Dedifferentiated amniotic fluid mesenchymal stem cell (primary cell): ENCODE measurements around the gene TNFRSF11A.

Experiments
- DNase-seq: peaks from one replicate; pipeline ENCODE4 v3.0.0-alpha.2; 2016; ENCODE audit errors: extremely low spot score

TNFRSF11A gene

DNA sequence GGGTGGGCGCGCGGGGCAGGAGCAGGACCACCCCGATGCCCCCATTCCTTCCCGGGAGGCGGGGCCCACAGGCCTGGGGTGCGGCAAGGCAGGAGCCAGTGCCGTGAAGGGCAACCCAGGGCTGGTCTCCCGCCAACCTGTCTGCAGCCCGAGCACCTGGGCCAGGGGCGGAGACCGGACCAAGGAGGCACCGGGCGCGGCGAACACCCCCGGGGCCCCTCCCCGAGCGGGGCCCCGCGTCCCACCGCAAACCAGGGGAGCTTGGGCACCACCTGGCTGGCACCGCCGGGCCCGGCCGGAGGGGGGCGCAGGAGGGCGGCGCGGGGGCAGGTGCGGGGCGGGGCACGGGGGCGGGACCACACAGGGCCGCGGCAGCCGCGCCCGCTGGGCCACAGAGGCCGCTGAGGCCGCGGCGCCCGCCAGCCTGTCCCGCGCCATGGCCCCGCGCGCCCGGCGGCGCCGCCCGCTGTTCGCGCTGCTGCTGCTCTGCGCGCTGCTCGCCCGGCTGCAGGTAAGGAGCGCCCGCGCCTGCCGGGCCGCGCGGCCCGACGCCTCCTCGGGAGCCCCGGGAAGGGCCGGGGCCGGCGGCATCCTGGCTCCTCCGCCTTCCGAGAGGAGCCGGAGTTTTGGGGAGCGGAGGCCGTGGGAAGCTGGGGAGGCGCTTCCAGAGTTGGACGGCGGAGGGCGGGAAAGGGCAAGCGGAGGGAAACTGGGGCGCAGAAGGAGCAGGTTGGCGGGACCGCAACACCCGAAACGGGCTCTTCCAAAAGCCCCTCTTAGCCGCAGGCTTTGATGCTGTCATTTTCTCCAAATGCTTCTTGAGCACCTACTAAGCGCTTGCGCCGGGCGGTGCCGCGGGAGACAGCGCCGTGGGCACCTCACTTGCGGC lies at the start of gene TNFRSF11A:
TNFRSF11A (plus strand) TSS at position 394 of the 889 bp plus-strand sequence; CDS start at position 437, 43 bp downstream.
- no peak for DNase-seq

DNA sequence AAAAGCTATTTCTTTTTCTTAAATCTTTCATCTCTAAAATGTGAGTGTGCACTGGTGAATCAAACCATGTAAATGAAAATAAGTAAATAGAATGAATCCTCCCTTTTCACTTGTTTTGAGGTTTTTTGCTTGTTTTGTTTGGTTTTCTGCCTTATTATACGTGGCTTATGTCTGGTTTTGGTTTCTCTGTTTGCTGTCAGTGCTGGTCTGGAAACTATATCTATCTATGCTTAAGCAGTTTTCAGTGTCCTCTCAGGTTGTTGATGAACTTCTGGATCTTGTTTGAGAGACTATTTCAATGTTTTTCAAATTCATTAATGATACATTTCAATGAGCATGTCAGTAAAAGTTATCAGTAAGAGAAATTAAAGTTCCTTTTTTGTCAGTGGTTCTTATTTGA lies 48.1 kb upstream of the TNFRSF11A start:
- no peak for DNase-seq

- DNase-seq: no peak
These were observed 45.5 kb upstream of the TNFRSF11A start for GRCh38 chr18:62279561-62279960.

- no peak for DNase-seq
These were observed 45.1 kb upstream of the TNFRSF11A start for GRCh38 chr18:62280058-62280457.

GRCh38 chr18:62280786-62281185 lies 44.3 kb upstream of the TNFRSF11A start:
- no peak for DNase-seq

DNA sequence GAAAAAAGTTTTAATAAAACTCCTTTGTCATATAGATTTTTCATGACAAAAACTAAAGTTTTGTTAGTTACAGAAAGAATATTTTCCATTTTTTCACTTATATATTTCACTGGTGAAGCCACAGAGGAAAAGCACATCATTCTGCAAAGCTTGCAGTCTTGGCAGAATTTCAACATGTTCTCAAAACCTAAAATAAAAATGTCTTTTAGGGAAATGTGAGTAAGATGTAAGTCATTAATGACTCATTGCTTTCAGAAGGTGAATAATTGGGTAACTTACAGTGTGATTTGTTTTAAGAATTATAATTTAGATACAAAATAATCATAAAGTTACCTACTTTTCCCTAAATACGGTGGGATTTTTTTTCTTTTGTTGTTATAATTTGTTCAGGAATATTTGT lies 43.4 kb upstream of the TNFRSF11A start:
- DNase-seq: peak; percentile 71

DNA sequence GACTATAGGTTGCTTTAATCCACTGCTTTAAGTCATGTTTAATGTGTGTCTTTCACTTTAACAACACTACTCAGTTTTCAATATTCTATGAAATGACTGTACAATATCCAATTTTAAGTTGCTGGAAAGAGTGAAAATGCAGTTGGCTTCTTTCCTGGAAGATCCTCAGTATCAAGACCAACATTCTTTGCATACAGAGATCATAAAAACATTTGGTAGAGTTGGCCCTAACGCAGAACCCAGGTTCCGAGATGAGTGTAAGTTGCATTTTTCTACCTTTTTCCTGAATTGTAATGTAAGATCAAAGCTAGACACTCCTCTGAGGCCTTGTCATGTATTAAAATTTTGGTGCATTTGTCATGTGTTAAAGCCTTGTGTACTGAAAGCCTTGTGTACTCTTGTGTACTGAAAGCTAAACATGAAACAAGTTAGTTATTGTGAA lies 42.9 kb upstream of the TNFRSF11A start:
- DNase-seq: peak; percentile 65

DNA sequence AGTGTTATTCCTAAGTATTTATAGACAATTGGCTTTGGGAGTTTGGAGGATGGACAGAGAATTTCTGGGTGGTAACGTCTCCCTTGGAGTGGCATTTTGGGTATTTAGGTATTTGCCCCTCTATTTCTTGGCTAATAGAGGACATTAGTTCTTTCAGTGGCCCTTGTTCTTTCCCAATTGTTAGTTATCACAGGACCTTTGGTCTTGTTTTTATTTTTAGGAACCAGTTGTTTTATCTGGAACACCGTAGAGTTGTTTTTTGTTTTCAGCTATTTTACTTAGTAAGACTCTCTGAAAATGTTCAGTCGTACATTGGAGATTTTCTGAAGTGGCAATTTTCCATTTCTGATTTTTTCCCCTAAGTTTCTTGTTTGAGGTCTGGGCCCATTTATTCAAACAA lies 40.5 kb upstream of the TNFRSF11A start:
- no peak for DNase-seq

DNA sequence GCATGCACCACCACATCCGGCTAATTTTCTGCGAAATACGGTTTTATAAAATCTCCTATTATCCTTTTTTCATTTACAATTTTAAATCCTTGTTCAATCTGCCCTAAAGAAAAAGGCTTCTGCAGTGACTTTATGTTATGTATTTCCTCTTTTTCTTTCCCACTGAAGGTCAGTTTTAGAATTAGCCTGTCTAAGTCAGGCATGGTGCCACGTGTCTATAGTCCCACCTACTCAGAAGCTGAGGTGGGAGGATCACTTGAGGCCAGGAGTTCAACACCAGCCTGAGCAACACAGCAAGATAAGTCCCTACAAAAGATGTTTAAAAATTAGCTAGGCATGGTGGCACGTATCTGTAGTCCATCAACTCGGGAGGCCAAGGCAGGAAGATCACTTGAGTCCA lies 39.8 kb upstream of the TNFRSF11A start:
- no peak for DNase-seq

- no peak for DNase-seq
These were observed 37.1 kb upstream of the TNFRSF11A start for GRCh38 chr18:62287781-62288664.

- DNase-seq: no peak
These were observed 36.5 kb upstream of the TNFRSF11A start for GRCh38 chr18:62288665-62289008.

GRCh38 chr18:62289047-62289446 lies 36.1 kb upstream of the TNFRSF11A start:
- no peak for DNase-seq

DNA sequence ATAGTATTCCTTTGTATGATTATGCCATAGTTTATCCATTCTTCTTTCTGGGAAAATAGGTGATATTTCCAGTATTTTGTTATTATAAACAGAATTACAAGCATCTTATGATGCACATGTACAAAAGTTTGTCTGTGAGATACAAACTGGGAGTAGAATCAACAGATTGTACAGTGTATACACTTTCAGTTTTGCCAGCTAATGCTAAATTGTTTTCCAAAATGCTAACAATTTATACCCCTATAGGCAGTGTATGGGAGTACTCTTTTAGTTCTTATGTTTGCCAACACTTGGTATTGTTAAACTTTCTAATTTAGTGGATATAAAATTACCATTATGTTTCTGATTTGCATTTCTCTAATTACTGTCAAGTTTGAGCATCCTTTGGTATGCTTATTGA lies 31.0 kb upstream of the TNFRSF11A start:
- no peak for DNase-seq

DNA sequence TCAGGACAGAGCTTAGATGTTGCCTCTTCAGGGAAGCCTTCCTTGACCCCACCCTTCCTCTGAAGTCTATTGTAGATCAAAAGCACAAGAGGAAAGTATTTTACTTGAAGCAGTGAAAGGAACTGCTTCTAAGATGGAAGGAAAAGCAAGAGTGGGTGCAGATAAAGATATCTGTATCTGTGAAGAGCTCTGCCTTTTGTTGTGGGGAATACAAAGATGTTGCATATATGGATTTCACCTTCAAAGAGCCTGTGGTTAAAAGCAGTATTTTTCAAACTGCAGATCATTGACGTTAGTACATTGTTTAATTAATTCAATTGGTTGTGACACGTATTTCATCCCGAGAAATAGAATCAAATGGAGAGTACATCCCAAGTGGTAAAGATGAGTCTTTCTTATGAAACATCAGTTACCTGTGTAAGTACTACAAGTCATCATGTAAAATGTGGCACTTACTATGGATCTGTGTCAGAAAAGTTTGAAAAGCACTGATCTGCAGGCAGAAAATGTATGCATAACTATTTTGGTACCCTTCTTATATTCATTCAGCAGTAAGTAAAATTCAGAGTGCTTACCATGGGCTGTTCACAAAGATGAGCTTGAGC lies 24.6 kb upstream of the TNFRSF11A start:
- no peak for DNase-seq

DNA sequence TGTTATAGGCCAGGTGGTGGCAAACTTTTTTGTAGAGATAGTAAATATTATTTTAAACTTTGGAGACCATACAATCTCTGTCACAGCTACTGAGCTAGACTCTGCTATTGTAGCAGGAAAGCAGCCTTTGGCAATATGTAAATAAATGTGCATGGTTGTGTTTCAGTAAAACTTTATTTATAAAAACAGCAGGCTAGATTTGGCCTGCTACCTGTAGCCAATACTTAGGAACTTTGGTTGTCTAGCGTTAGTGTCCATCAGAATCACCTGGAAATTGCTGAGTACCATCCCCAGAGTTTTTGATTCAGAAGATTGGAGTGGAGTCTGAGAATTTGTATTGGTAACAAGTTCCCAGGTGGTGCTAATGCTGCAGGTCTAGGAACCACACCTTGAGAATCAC lies 23.8 kb upstream of the TNFRSF11A start:
- no peak for DNase-seq

GRCh38 chr18:62312851-62313250 lies 12.3 kb upstream of the TNFRSF11A start:
- DNase-seq: no peak

GRCh38 chr18:62318228-62319180 lies 6.6 kb upstream of the TNFRSF11A start:
- no peak for DNase-seq

DNA sequence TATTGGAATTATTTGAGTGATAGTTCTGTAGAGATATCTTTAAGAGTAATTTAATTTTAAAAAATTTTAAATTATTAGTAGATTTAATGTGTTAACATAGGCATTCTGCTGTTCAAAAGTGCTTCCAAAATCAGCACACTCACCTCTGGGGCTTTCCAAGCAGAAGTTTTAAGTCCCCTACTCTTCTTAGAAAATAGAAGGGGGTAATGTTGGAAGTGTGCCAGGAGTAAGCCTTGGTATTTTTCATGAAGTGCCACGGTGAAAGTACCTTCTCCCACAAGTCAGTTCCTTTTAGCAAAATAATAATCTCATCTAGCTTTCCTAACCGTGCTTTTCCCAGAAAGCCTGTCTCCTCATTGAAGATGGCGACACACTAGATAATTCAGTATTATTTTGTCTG lies 3.9 kb upstream of the TNFRSF11A start:
- no peak for DNase-seq

DNA sequence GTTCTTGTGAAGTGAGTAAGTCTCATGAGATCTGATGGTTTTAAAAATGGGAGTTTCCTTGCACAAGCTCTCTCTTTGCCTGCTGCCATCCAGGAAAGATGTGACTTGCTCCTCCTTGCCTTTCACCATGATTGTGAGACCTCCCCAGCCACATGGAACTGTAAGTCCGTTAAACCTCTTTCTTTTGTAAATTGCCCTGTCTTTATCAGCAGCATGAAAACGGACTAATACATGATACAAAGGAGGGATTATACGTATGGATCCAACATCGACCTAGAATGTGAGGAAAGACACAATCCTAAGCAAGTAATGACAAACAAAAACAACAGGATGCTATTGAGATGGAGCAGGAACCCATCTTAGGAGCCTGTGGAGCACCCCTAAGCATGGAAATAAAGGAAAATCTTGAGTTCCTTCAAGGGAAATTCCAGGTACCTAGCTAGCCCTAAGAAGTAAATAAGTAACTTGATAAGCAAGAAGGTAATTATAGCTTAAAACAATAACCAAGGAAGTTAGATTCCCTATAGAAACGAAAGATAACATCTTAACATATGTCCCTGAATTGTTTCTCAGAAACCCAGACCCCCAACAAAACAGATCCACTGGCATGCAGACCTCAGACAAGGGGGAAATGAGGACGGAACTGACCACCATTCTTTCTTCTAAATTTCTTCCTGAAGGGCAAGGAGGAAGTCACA lies 1.5 kb upstream of the TNFRSF11A start:
- no peak for DNase-seq

GRCh38 chr18:62324181-62324828 lies 805 bp upstream of the TNFRSF11A start:
- DNase-seq: no peak
